Nephron progenitor cell (in vitro differentiated cells): ENCODE measurements around the gene GPR176.

Experiments
- DNase-seq: peaks from one replicate; pipeline ENCODE4 v3.0.0; 2021
- H3K27ac Mint-ChIP-seq: 2 replicates; pipeline ENCODE4 v1.8.0; 2021; ENCODE audit warnings: mild to moderate bottlenecking, moderate library complexity, mixed read lengths
- H3K27me3 Mint-ChIP-seq: 2 replicates; pipeline ENCODE4 v1.8.0; 2021; ENCODE audit warnings: mild to moderate bottlenecking, low read depth, mixed read lengths; ENCODE audit not compliant: poor library complexity
- H3K36me3 Mint-ChIP-seq: 2 replicates; pipeline ENCODE4 v1.8.0; 2021; ENCODE audit warnings: low read depth, mixed read lengths
- H3K4me1 Mint-ChIP-seq: 2 replicates; pipeline ENCODE4 v1.8.0; 2021; ENCODE audit warnings: mixed read lengths
- H3K4me3 Mint-ChIP-seq: 2 replicates; pipeline ENCODE4 v1.8.0; 2021; ENCODE audit warnings: mild to moderate bottlenecking, moderate library complexity, mixed read lengths
- H3K9me3 Mint-ChIP-seq: 2 replicates; pipeline ENCODE4 v1.8.0; 2021; ENCODE audit warnings: mild to moderate bottlenecking, moderate library complexity, mixed read lengths
- TF ChIP-seq, protein P1 (sequence below): fragments of 200-600 bp; sonication (generic); IDR thresholded peaks from 2 replicates; pipeline ENCODE4 v1.5.0; 2021; ENCODE audit warnings: antibody characterized with exemption

Gene GPR176

DNA sequence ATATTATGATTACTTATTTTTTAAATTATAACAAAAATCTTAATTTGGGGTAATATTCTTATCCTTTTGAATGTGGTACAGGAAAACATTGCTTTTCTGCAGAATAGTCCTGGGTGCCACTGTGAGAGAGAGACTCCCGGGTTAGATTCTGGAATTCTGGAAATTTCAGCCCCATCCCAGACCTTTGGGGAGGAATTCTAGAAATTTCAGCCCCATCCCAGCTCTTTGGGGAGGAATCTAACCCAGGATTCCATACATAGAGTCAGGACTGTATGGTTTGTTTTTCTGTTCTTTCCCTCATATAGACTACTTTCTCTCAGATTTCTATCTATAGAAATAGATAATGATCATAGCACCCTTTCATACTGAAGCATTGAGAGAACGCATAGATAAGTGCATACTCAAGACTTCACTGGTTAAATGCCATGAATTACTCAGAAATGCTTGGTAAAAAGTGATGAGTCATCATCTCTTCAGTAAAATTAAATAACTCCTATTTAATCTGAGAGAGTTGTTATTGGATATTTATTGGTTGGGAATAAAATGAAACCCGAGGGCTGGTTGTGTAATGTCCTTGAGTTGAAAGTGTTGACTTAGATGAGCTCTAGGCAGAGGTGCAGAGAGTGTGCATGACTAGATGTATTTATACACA lies 22.2 kb upstream of the GPR176 start:
- no peak for DNase-seq
- Mint-ChIP-seq H3K4me1 (peaks cover 9% of the 10 kb centered on the region), H3K27ac (no peak overlapping the region), H3K36me3 (peaks cover 59% of the 10 kb centered on the region), H3K4me3 (no peak overlapping the region), H3K27me3 (no peaks in the 10 kb centered on the region), H3K9me3 (peaks cover 14% of the 10 kb centered on the region)
- TF ChIP-seq, protein P1, sequence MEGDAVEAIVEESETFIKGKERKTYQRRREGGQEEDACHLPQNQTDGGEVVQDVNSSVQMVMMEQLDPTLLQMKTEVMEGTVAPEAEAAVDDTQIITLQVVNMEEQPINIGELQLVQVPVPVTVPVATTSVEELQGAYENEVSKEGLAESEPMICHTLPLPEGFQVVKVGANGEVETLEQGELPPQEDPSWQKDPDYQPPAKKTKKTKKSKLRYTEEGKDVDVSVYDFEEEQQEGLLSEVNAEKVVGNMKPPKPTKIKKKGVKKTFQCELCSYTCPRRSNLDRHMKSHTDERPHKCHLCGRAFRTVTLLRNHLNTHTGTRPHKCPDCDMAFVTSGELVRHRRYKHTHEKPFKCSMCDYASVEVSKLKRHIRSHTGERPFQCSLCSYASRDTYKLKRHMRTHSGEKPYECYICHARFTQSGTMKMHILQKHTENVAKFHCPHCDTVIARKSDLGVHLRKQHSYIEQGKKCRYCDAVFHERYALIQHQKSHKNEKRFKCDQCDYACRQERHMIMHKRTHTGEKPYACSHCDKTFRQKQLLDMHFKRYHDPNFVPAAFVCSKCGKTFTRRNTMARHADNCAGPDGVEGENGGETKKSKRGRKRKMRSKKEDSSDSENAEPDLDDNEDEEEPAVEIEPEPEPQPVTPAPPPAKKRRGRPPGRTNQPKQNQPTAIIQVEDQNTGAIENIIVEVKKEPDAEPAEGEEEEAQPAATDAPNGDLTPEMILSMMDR, result no peak

DNA sequence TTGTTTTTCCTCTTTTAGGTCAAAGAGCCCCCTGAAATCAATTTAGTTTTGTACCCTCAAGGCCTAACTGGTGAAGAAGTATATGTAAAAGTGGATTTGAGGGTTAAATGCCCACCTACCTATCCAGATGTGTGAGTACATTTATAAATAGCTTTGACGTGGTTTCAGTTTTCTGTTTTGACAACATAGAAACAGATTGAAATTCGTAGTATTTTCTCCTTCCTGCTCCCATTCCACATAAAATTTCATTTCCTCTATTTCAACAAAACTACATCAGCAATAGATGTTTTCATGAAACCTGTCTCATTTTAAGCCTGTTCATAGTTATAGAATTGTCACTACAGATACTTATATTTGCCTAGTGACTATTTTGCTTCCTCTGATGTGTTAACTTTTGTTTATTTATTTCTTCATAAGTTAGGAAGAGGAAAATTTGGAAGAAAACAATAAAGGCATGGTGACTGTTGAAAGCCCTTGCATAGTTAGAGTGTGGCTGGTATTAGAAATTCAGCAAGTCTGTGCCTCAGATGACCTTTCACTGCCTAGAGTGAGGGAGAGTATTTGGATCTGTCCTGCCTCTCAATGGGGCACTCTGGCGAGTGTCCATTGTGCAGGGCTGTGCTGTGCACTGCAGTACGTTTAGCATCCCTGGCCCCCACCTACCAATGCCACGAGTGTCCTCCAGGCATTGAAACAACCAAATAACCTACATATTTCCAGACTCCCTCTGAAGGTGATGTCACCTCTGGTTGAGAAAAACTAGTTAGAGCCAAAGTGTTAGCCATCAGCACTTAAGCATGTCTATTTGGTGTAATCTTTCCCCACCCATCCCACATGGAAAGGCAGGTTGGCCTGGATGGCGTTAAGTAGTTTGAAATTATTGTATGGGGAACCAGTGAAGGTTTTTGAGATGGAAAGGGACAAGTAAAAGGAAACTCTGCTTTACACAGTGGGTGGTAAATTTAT lies 19.7 kb upstream of the GPR176 start:
- Mint-ChIP-seq H3K9me3 (peaks cover 3% of the 10 kb centered on the region), H3K27me3 (no peaks in the 10 kb centered on the region), H3K4me1 (peaks cover 19% of the 10 kb centered on the region), H3K36me3 (peaks cover 53% of the 10 kb centered on the region), H3K4me3 (no peak overlapping the region), H3K27ac (no peak overlapping the region)
- no peak for DNase-seq
- TF ChIP-seq, protein P1, result no peak

DNA sequence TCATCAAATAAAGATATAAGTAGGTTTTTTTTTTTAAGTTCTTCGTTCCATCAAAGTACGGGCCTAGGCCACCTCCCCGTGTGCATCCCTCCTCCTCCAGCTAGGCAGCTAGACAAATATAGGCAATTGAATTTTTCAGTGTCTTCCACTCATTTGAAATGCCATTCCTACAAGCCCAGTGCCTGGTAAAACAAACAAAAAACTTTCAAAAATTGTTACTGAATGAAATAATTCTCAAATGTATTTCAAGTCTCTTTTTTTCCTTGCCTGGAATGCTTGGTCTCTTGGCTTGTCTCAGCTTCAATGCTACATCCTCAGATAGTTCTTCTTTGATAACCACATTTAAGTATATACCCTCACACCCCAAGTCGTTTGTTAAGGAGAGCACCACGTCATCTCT lies 17.6 kb upstream of the GPR176 start:
- Mint-ChIP-seq H3K4me1 (peaks cover 31% of the 10 kb centered on the region), H3K27ac (no peak overlapping the region), H3K4me3 (no peak overlapping the region), H3K36me3 (peaks cover 32% of the 10 kb centered on the region), H3K9me3 (no peaks in the 10 kb centered on the region), H3K27me3 (peaks cover 7% of the 10 kb centered on the region)
- no peak for DNase-seq
- TF ChIP-seq, protein P1, result no peak

DNA sequence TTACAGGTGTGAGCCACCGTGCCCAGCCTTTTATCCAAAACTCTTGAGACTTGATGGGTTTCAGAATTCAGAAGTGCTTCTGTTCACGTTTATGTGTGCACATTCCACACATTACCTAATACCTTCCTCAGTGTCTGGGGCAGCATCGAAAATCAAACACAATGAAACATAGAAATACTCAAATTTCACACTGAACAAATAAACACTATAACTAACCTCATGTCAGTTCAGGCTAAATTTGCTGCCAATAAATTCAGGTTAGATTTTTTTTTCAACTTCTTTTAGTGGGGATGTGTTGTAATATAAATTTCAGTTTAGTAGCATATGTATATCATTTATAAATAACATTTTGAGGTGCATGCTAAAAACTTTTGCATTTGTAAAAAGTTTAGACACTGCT lies 16.6 kb upstream of the GPR176 start:
- Mint-ChIP-seq H3K27me3 (peaks cover 7% of the 10 kb centered on the region), H3K4me3 (no peak overlapping the region), H3K36me3 (peaks cover 26% of the 10 kb centered on the region), H3K9me3 (no peaks in the 10 kb centered on the region), H3K27ac (no peak overlapping the region), H3K4me1 (peaks cover 33% of the 10 kb centered on the region)
- TF ChIP-seq, protein P1, result no peak
- no peak for DNase-seq

DNA sequence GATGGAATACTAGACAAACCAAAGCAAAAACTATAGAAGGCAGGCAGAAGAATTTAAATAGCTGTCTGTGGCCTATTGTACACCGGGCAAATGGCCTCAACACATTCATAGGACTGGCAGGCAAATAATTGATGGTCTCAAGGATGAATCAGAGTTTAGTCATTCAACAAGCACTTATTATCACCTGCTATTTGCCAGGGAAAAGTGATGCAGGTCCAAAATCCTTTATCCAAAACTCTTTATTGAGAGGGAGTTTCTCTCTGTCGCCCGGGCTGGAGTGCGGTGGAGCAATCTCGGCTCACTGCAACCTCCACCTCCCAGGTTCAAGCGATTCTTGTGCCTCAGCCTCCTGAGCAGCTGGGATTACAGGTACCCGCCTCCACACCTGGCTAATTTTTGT lies 16.1 kb upstream of the GPR176 start:
- DNase-seq, result no peak
- TF ChIP-seq, protein P1, result no peak
- Mint-ChIP-seq H3K9me3 (no peaks in the 10 kb centered on the region), H3K27me3 (peaks cover 7% of the 10 kb centered on the region), H3K4me3 (no peak overlapping the region), H3K36me3 (peaks cover 26% of the 10 kb centered on the region), H3K4me1 (peaks cover 33% of the 10 kb centered on the region), H3K27ac (no peak overlapping the region)
